IPS-15b (cell line): ENCODE results near the gene PRSS56.

Source experiments
- H3K27me3 ChIP-seq: one replicate; pipeline ENCODE4 v1.6.1; 2013; ENCODE audit warnings: low read length; ENCODE audit not compliant: control insufficient read depth, insufficient read depth
- H3K36me3 ChIP-seq: one replicate; pipeline ENCODE4 v1.6.1; 2013; ENCODE audit warnings: low read length; ENCODE audit not compliant: control insufficient read depth, insufficient read depth
- H3K4me1 ChIP-seq: one replicate; pipeline ENCODE4 v1.6.1; 2013; ENCODE audit warnings: mild to moderate bottlenecking, low read length; ENCODE audit not compliant: control insufficient read depth, insufficient read depth
- H3K4me3 ChIP-seq: one replicate; pipeline ENCODE4 v1.5.1; 2013; ENCODE audit warnings: low read depth, low read length
- H3K9ac ChIP-seq: one replicate; pipeline ENCODE4 v1.6.1; 2013; ENCODE audit warnings: low read depth, mild to moderate bottlenecking, low read length
- H3K9me3 ChIP-seq: one replicate; pipeline ENCODE4 v1.6.1; 2013; ENCODE audit warnings: mild to moderate bottlenecking, low read length; ENCODE audit not compliant: control insufficient read depth, insufficient read depth

PRSS56 gene

GRCh38 chr2:232523682-232524597, 3.8 kb downstream of the PRSS56 start:
- peaks cover 34% of the 10 kb centered on the region for H3K27me3 ChIP-seq
- no peaks in the 10 kb centered on the region for H3K36me3 ChIP-seq
- peak overlapping the region; percentile 20 for H3K4me3 ChIP-seq
- no peak overlapping the region for H3K9ac ChIP-seq
- no peaks in the 10 kb centered on the region for H3K9me3 ChIP-seq
- H3K4me1 ChIP-seq: no peaks in the 10 kb centered on the region

DNA sequence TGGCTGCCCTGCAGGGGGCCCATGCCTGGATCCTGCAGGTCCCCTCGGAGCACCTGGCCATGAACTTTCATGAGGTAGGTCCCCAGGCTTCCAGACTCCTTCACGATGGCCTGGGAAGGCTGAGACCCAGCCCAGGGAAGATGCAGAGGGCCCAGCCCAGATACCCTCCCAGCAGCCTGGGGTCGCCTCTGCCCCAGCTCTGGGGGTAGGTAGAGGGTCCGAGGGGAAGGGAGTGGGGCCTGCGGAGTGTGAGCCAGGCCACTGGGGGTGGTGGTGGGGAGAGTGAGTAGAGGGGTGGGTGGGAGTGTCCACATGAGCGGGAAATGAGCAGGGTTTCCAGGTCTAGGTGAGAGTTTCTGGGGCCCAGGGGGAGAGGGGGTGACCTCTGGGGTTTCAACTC, 4.6 kb downstream of the PRSS56 start:
- peaks cover 29% of the 10 kb centered on the region for H3K27me3 ChIP-seq
- no peaks in the 10 kb centered on the region for H3K36me3 ChIP-seq
- H3K9ac ChIP-seq: no peak overlapping the region
- no peaks in the 10 kb centered on the region for H3K4me1 ChIP-seq
- H3K4me3 ChIP-seq: no peak overlapping the region
- no peaks in the 10 kb centered on the region for H3K9me3 ChIP-seq

DNA sequence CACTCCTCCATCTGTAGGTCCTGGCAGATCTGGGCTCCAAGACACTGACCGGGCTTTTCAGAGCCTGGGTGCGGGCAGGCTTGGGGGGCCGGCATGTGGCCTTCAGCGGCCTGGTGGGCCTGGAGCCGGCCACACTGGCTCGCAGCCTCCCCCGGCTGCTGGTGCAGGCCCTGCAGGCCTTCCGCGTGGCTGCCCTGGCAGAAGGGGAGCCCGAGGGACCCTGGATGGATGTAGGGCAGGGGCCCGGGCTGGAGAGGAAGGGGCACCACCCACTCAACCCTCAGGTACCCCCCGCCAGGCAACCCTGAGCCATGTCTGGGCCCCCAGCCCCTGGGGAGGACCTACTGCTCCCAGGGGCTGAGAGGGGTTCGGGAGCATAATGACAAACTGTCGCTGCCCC, 5.0 kb downstream of the PRSS56 start:
- peaks cover 29% of the 10 kb centered on the region for H3K27me3 ChIP-seq

GRCh38 chr2:232525791-232526371, 5.7 kb downstream of the PRSS56 start, which contains the start of gene CHRND:
TSS of gene CHRND (plus strand) at chr2:232526160. CDS start at chr2:232526216, 56 bp downstream.
- H3K27me3 ChIP-seq: peaks cover 26% of the 10 kb centered on the region
- H3K4me3 ChIP-seq: no peak within 1 kb of the TSS
- H3K4me1 ChIP-seq: no peaks in the 10 kb centered on the region
- H3K9me3 ChIP-seq: no peaks in the 10 kb centered on the region
- H3K9ac ChIP-seq: no peak within 1 kb of the TSS
- H3K36me3 ChIP-seq: no peaks in the 10 kb centered on the region

More for the DNA sequence above, 5.0 kb downstream of the PRSS56 start:
- H3K4me3 ChIP-seq: no peak overlapping the region
- no peaks in the 10 kb centered on the region for H3K9me3 ChIP-seq
- H3K4me1 ChIP-seq: no peaks in the 10 kb centered on the region
- no peaks in the 10 kb centered on the region for H3K36me3 ChIP-seq
- H3K9ac ChIP-seq: no peak overlapping the region

DNA sequence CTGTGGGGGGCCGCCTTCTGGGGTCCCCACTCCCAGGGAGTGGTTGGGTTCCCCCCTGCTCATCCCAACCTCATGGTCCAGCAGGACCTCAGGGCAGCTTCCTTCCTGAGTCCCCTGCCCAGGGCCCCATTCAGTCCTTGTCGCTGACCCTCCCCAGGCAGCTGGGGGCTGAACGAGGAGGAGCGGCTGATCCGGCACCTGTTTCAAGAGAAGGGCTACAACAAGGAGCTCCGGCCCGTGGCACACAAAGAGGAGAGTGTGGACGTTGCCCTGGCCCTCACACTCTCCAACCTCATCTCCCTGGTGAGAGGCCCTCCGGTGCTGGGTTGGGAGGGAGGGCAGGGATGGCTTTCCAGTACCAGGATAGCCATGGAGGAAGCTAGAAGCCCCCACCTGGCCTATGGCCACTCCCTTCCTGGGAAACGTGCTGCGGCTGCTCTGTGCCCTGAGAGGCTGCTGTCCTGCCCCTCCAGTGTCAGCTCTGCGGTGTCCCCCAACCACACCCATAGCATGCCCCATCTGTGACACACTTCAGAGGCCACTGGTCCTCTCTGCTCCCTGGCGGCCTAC, 6.3 kb downstream of the PRSS56 start:
- H3K9me3 ChIP-seq: no peaks in the 10 kb centered on the region
- H3K4me3 ChIP-seq: no peak overlapping the region
- no peaks in the 10 kb centered on the region for H3K36me3 ChIP-seq
- no peaks in the 10 kb centered on the region for H3K4me1 ChIP-seq
- no peak overlapping the region for H3K9ac ChIP-seq
- peaks cover 22% of the 10 kb centered on the region for H3K27me3 ChIP-seq

DNA sequence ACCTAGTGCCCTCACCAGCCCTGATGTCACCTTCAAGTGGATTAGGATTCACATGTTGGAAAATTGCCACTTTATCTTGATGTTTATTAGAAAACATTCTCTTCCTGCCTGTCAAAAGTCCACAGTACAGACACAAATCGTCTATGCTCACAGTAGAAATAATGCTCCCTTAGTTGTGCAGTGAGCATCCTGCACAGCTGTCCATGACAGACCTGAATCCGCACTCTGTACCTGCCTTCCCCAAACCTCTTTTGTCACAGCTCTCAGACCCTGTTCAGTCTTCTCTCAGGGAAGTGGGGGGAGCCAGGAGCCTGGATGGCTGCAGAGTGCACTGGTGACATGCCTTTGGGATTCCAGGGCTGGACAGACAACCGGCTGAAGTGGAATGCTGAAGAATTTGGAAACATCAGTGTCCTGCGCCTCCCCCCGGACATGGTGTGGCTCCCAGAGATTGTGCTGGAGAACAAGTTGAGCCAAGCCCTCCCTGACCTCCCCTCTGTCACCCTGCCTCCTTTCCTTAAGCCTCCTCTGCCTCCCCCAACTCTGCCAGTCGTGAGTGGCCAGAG, 7.8 kb downstream of the PRSS56 start:
- no peak overlapping the region for H3K9ac ChIP-seq
- H3K36me3 ChIP-seq: no peaks in the 10 kb centered on the region
- no peaks in the 10 kb centered on the region for H3K9me3 ChIP-seq
- H3K4me3 ChIP-seq: no peak overlapping the region
- peaks cover 15% of the 10 kb centered on the region for H3K27me3 ChIP-seq
- H3K4me1 ChIP-seq: no peaks in the 10 kb centered on the region

DNA sequence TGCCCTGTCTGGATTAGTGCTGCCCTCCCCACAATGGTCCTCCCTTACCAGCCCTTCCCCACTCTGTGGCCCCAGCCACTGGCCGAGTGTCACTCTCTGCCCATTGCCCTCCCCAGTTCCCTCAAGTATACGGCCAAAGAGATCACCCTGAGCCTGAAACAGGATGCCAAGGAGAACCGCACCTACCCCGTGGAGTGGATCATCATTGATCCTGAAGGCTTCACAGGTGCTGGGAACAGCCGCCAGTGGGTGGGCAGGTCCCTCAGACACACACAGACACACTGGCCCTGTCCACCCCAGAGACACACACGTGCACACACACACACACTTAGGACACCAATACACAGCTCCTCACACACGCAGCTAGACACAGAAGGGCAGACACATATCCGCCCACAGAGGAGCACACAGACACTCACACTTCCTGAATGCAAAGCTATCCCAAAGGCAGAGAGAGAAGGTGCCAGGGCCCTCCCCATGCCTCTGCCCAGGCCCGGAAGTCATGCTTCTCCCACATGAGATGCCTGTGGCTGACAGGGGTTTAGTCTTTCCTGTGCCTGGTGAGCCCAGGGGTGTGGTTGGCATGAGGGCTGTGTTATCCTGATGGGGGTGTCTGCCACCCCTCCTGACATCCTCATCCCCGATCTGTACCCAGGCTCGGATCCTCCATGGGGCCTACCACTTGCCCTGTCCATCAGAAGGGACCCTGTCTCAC, 8.7 kb downstream of the PRSS56 start:
- no peaks in the 10 kb centered on the region for H3K36me3 ChIP-seq
- peaks cover 5% of the 10 kb centered on the region for H3K27me3 ChIP-seq
- no peak overlapping the region for H3K4me3 ChIP-seq
- H3K9me3 ChIP-seq: no peaks in the 10 kb centered on the region
- H3K9ac ChIP-seq: no peak overlapping the region
- H3K4me1 ChIP-seq: no peaks in the 10 kb centered on the region

GRCh38 chr2:232529806-232530547, 9.8 kb downstream of the PRSS56 start:
- Histone ChIP-seq H3K4me1 (no peaks in the 10 kb centered on the region), H3K4me3 (no peak overlapping the region), H3K36me3 (no peaks in the 10 kb centered on the region), H3K9ac (no peak overlapping the region), H3K9me3 (no peaks in the 10 kb centered on the region), H3K27me3 (no peaks in the 10 kb centered on the region)

- no peaks in the 10 kb centered on the region for H3K9me3 ChIP-seq
- no peaks in the 10 kb centered on the region for H3K36me3 ChIP-seq
- no peaks in the 10 kb centered on the region for H3K4me1 ChIP-seq
- no peaks in the 10 kb centered on the region for H3K27me3 ChIP-seq
- H3K4me3 ChIP-seq: no peak overlapping the region
- H3K9ac ChIP-seq: no peak overlapping the region
Measured at GRCh38 chr2:232530626-232531260, 10.6 kb downstream of the PRSS56 start.

- Histone ChIP-seq H3K4me3 (no peak overlapping the region), H3K27me3 (no peaks in the 10 kb centered on the region), H3K9ac (no peak overlapping the region), H3K9me3 (no peaks in the 10 kb centered on the region), H3K4me1 (no peaks in the 10 kb centered on the region), H3K36me3 (no peaks in the 10 kb centered on the region)
Measured at GRCh38 chr2:232532419-232532818, 12.2 kb downstream of the PRSS56 start.
